Osteocyte (in vitro differentiated cells): Measurements from ENCODE around the gene SETD2. TPM values are rescaled to one million over a fixed set of nuclear protein-coding genes. Genes with fewer than 3 reads are reported as not detected.
A peak's percentile ranks its signal among the peaks of the same experiment; 100 is the strongest.

Source experiments
- DNase-seq: peaks from one replicate; pipeline ENCODE4 v3.0.0; 2021; ENCODE audit warnings: mixed read lengths; ENCODE audit not compliant: unreplicated experiment; ENCODE audit errors: extremely low spot score
- H3K27ac Mint-ChIP-seq: one replicate; pipeline ENCODE4 v1.8.0; 2021; ENCODE audit warnings: mild to moderate bottlenecking, mixed read lengths; ENCODE audit not compliant: unreplicated experiment
- H3K27me3 Mint-ChIP-seq: one replicate; pipeline ENCODE4 v1.8.0; 2021; ENCODE audit warnings: mixed read lengths; ENCODE audit not compliant: unreplicated experiment
- H3K36me3 Mint-ChIP-seq: one replicate; pipeline ENCODE4 v1.8.0; 2021; ENCODE audit warnings: mixed read lengths; ENCODE audit not compliant: unreplicated experiment
- H3K4me1 Mint-ChIP-seq: one replicate; pipeline ENCODE4 v1.8.0; 2021; ENCODE audit warnings: mixed read lengths; ENCODE audit not compliant: unreplicated experiment
- H3K4me3 Mint-ChIP-seq: one replicate; pipeline ENCODE4 v1.8.0; 2021; ENCODE audit warnings: mild to moderate bottlenecking, moderate library complexity, mixed read lengths; ENCODE audit not compliant: unreplicated experiment
- H3K9me3 Mint-ChIP-seq: one replicate; pipeline ENCODE4 v1.8.0; 2021; ENCODE audit warnings: mixed read lengths; ENCODE audit not compliant: unreplicated experiment
- total RNA-seq: library from RNA; stranded (reverse); gene quantifications from 2 replicates; pipeline ENCODE4 v1.2.1, GENCODE V29; 2021
- TF ChIP-seq, protein P1 (sequence below): fragments of 200-600 bp; sonication (generic); IDR thresholded peaks from 2 replicates; pipeline ENCODE4 v1.5.0; 2021; ENCODE audit warnings: antibody characterized with exemption, mild to moderate bottlenecking, moderate library complexity

SETD2 gene
- total RNA-seq, 1 donor from 2014 or later: 45.0 TPM

DNA sequence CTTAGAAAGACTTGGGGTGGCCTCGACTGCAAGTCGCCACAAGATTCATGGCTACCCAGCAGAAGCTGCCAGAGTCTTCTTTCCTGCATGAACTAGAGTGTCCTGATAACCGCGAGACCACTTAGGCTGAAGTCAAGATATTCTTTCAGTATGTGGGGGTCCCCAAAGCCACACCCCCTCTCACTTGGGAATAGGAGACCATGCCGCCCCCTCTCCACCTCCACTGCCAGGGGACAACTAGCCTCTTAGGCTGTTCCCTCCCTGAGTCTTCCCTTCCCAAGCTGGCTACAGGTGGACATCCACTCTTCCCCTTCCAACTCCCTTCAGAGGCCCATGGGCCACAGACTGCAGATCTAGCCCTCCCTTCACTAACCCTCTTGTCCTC is 186.1 kb downstream of the SETD2 start:
- H3K4me1 Mint-ChIP-seq: peaks cover 38% of the 10 kb centered on the region
- H3K4me3 Mint-ChIP-seq: no peak overlapping the region
- H3K27me3 Mint-ChIP-seq: no peaks in the 10 kb centered on the region
- TF ChIP-seq, protein P1, sequence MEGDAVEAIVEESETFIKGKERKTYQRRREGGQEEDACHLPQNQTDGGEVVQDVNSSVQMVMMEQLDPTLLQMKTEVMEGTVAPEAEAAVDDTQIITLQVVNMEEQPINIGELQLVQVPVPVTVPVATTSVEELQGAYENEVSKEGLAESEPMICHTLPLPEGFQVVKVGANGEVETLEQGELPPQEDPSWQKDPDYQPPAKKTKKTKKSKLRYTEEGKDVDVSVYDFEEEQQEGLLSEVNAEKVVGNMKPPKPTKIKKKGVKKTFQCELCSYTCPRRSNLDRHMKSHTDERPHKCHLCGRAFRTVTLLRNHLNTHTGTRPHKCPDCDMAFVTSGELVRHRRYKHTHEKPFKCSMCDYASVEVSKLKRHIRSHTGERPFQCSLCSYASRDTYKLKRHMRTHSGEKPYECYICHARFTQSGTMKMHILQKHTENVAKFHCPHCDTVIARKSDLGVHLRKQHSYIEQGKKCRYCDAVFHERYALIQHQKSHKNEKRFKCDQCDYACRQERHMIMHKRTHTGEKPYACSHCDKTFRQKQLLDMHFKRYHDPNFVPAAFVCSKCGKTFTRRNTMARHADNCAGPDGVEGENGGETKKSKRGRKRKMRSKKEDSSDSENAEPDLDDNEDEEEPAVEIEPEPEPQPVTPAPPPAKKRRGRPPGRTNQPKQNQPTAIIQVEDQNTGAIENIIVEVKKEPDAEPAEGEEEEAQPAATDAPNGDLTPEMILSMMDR: no peak
- peak overlapping the region; percentile 100 for H3K27ac Mint-ChIP-seq
- DNase-seq: no peak
- no peaks in the 10 kb centered on the region for H3K9me3 Mint-ChIP-seq
- H3K36me3 Mint-ChIP-seq: peaks cover 5% of the 10 kb centered on the region

DNA sequence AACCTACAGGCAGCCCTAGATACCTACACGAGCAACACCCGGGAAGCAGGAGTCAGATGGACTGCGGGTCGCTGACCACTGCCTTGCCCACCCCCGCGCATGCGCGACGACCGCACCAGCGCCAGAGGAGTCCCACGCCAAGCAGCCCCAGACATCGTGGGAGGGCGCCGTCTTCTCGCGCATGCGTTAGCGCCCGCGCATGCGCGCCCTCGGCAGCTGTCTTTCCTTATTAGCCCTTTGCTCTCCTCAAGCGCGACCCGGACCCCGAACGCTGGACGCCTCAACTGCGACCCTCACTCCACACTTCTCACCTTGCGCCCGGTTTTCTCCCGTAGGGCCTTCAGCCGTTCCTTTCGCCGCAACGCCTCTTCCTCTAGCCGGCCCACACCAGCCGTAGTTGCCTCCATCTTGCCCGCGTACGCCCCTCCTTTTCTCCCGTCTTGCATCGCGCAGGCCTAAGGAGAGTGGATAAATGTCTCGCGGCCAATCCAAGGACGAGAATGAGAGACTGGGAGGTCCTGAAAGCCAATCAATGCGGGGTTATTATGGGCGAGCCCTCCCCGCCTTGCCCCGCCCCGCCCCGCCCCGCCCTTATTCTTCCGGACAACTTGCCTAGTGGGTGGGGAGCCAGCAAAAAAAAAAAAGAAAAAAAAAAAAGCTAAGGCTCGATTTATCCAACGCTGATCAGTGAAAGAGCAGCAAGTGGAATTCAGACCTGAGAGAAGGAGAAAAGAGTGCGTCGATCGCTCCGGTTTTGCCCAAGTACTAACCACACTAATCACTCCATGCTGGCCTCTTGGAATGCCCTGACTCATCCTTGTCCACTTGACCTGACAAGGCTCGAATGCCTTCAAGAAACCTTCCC is 187.4 kb downstream of the SETD2 start, which contains the start of gene CCDC12:
TSS of gene CCDC12 (minus strand) at position 420 of the 865 bp plus-strand sequence. CDS start at position 407, 13 bp downstream.
- Mint-ChIP-seq H3K27me3 (no peaks in the 10 kb centered on the region), H3K4me3 (peak within 1 kb of the TSS; percentile 100), H3K9me3 (no peaks in the 10 kb centered on the region), H3K4me1 (peaks cover 46% of the 10 kb centered on the region), H3K27ac (peak within 1 kb of the TSS; percentile 100), H3K36me3 (peaks cover 5% of the 10 kb centered on the region)
- peak; percentile 98 for DNase-seq
- TF ChIP-seq, protein P1: no peak

DNA sequence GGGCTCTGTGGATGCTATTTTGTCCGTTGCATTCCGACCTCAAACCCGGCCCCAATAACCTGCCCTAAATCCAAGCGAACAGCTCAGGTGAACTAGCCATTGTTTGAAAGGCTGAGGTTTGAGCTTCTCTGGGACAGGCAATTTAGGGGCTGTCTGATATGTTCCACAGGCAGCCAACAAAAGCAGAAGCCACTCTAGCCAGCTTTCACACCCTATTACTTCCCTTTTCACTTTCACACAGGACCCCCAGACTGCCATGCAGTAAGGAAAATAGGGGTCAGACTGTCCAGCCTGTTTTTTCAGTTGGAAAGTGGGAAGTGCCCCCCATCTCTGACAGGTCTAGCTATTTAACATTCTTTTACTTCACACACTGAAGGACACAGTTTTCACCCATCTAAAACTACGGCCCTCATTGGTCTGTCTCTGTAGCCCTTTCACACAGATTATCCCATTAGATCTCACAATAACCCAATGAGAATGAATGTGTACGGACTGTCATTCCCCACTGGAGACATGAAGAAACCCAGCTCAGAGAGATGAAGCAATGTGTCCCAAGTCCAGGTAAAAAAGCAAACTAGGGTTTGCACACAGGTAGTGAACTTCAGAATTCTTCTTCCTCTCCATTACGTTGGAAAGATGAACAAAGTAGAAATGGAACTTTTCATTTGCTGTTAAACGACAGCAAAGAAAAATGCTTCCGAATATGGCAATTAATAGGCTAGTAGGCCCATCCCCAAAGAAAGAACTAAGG is 189.3 kb downstream of the SETD2 start:
- Mint-ChIP-seq H3K9me3 (no peaks in the 10 kb centered on the region), H3K4me1 (peaks cover 61% of the 10 kb centered on the region), H3K27ac (peak overlapping the region; percentile 23), H3K36me3 (peaks cover 5% of the 10 kb centered on the region), H3K27me3 (no peaks in the 10 kb centered on the region), H3K4me3 (peak overlapping the region; percentile 100)
- TF ChIP-seq, protein P1: no peak
- DNase-seq: no peak

DNA sequence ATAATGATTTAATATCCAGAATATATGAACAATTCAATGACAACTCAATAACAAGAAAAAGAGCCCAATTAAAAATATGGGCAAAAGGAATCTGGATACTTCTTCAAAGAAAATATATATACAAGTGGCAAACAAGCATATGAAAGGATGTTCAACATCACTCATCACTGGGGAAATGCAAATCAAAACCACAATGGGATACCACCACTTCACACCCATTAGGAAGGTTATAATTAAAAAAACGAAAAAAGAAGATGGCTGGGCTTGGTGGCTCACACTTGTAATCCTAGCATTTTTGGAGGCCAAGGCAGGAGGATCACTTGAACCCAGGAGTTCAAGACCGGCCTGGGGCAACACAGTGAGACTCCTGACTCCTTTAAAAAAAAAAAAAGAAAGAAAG is 191.5 kb downstream of the SETD2 start:
- peaks cover 54% of the 10 kb centered on the region for H3K4me1 Mint-ChIP-seq
- H3K27ac Mint-ChIP-seq: no peak overlapping the region
- no peak overlapping the region for H3K4me3 Mint-ChIP-seq

More for the DNA sequence above, 191.5 kb downstream of the SETD2 start:
- Mint-ChIP-seq H3K36me3 (peaks cover 5% of the 10 kb centered on the region), H3K27me3 (no peaks in the 10 kb centered on the region), H3K9me3 (no peaks in the 10 kb centered on the region)
- DNase-seq: no peak
- TF ChIP-seq, protein P1: no peak
